ENCODE results near the gene ADAMTSL2. TPM values are rescaled to one million over a fixed set of nuclear protein-coding genes. Genes with fewer than 3 reads are reported as not detected.

ADAMTSL2 gene
- polyA plus RNA-seq, 1 experiment, result not detected

DNA sequence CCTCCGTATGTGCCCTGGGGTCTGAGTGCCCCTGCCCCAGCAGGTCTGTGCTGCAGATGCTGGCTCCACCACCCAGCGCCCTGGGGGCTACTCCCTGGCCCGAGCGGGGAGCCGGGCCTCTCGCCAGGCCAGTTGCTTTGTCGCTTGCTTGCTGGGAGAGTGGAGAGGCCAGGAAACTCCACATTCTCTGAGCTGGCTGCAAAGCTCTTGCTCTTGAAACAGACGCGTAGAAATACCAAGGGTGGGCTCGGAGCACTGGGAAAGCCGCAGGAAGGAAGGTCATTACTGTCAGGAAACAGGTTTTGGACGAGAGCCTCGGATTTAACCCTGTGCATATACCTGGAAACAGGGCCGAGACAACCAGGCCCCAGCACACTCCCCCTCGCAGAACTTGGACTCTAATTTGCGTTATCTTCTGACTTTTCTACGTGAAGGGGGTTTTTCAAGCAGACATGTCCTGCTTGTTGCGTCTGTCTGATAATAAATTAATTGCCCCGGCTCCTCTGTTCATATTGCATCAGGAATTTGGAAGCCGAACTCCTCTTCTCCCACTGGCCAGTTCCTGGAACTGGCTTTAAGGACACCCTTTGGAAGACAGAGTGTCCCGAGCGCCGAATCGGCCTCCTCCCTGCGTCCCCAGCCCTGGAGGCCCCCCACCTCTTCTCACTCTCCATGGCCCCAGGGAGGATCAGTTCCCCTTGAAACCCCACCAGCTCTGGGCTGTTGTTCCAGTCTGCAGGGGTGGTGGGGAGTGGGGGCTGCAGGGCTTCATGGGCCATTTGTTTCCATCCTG, 11.2 kb downstream of the ADAMTSL2 start:
- H3K36me3 ChIP-seq (ENCODE audit: control insufficient read depth, insufficient read depth, low read length), result no peaks in the 10 kb centered on the region
- TF ChIP-seq, protein P1, sequence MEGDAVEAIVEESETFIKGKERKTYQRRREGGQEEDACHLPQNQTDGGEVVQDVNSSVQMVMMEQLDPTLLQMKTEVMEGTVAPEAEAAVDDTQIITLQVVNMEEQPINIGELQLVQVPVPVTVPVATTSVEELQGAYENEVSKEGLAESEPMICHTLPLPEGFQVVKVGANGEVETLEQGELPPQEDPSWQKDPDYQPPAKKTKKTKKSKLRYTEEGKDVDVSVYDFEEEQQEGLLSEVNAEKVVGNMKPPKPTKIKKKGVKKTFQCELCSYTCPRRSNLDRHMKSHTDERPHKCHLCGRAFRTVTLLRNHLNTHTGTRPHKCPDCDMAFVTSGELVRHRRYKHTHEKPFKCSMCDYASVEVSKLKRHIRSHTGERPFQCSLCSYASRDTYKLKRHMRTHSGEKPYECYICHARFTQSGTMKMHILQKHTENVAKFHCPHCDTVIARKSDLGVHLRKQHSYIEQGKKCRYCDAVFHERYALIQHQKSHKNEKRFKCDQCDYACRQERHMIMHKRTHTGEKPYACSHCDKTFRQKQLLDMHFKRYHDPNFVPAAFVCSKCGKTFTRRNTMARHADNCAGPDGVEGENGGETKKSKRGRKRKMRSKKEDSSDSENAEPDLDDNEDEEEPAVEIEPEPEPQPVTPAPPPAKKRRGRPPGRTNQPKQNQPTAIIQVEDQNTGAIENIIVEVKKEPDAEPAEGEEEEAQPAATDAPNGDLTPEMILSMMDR (IDR thresholded peaks at IDR 0.05; ENCODE audit: insufficient read depth, low read depth, low read length), result no peak
- POLR2A ChIA-PET, result no interaction called here
- DNase-seq (ENCODE audit: low read depth), result no peak
- peaks cover 10% of the 10 kb centered on the region for H3K27me3 ChIP-seq (ENCODE audit: control insufficient read depth, insufficient read depth, low read length)
- CTCF ChIA-PET, result no interaction called here
- H3K4me3 ChIP-seq (ENCODE audit: low read depth, low read length), result no peak overlapping the region

- H3K36me3 ChIP-seq (ENCODE audit: control insufficient read depth, insufficient read depth, low read length), result no peaks in the 10 kb centered on the region
- H3K27me3 ChIP-seq (ENCODE audit: control insufficient read depth, insufficient read depth, low read length), result peaks cover 13% of the 10 kb centered on the region
- CTCF ChIA-PET, result no interaction called here
- TF ChIP-seq, protein P1 (IDR thresholded peaks at IDR 0.05; ENCODE audit: insufficient read depth, low read depth, low read length), result no peak
- no peak overlapping the region for H3K4me3 ChIP-seq (ENCODE audit: low read depth, low read length)
- POLR2A ChIA-PET, result no interaction called here
- DNase-seq (ENCODE audit: low read depth), result no peak
Observed at GRCh38 chr9:133546287-133546680, 11.8 kb downstream of the ADAMTSL2 start.

GRCh38 chr9:133547116-133547515, 12.6 kb downstream of the ADAMTSL2 start:
- CTCF ChIA-PET, result no interaction called here
- POLR2A ChIA-PET, result no interaction called here
- TF ChIP-seq, protein P1 (IDR thresholded peaks at IDR 0.05; ENCODE audit: insufficient read depth, low read depth, low read length), result no peak
- Histone ChIP-seq H3K4me3 (ENCODE audit: low read depth, low read length) (no peak overlapping the region), H3K27me3 (ENCODE audit: control insufficient read depth, insufficient read depth, low read length) (peaks cover 13% of the 10 kb centered on the region), H3K36me3 (ENCODE audit: control insufficient read depth, insufficient read depth, low read length) (no peaks in the 10 kb centered on the region)
- DNase-seq (ENCODE audit: low read depth), result no peak

DNA sequence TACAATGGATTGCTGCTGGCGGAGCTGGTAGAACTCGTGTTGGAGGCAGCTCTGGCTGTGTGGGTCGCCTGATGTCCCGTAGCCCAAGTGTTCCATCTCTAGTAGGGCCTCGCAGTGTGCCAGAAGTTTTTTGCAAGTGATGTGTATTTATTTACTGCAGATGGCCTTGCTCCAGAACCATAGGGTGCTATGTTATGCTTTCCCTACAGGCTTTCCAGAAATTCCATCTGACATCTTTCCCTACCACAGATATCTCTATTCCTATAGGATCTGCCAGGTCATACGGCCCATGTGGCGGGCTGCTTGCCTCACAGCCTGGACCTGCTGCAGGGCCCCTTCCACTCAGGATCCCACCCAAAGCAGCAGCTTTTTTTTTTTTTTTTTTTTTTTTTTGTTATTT, 16.9 kb downstream of the ADAMTSL2 start:
- DNase-seq (ENCODE audit: low read depth), result no peak
- no peaks in the 10 kb centered on the region for H3K36me3 ChIP-seq (ENCODE audit: control insufficient read depth, insufficient read depth, low read length)
- TF ChIP-seq, protein P1 (IDR thresholded peaks at IDR 0.05; ENCODE audit: insufficient read depth, low read depth, low read length), result no peak
- ChIA-PET CTCF (interaction anchor here (0.7 kb wide), 1 partner anchor 557 kb away, joined by 4 read pairs; no protein-coding TSS in a partner anchor), POLR2A (no interaction called here)
- peaks cover 11% of the 10 kb centered on the region for H3K27me3 ChIP-seq (ENCODE audit: control insufficient read depth, insufficient read depth, low read length)
- no peak overlapping the region for H3K4me3 ChIP-seq (ENCODE audit: low read depth, low read length)

DNA sequence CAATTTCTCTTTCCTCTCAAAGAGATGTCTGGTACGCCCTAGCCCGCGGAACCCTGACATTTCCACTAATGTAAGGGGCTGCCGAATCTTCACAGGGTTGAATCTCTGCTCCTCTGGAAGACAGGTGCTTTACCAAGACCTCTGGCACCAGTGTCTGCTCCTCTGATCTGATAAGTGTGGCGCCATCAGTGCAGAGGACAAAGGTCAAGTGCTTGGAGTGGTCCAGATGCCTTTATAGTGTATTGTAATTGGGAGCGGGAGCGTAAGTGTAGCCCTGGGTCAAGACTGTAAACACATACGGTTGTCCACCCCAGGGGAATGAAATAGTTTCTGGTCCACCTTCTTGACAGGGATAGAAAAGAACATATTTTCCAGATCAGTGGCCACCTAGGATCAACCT, 17.7 kb downstream of the ADAMTSL2 start:
- peaks cover 11% of the 10 kb centered on the region for H3K27me3 ChIP-seq (ENCODE audit: control insufficient read depth, insufficient read depth, low read length)
- no peak for DNase-seq (ENCODE audit: low read depth)
- CTCF ChIA-PET, result no interaction called here
- POLR2A ChIA-PET, result no interaction called here
- no peak overlapping the region for H3K4me3 ChIP-seq (ENCODE audit: low read depth, low read length)
- H3K36me3 ChIP-seq (ENCODE audit: control insufficient read depth, insufficient read depth, low read length), result no peaks in the 10 kb centered on the region
- TF ChIP-seq, protein P1 (IDR thresholded peaks at IDR 0.05; ENCODE audit: insufficient read depth, low read depth, low read length), result no peak

Data from BJ (cell line).